Endothelial cell of umbilical vein (primary cell): ENCODE results near the gene PRPF19. TPM values are rescaled to one million over a fixed set of nuclear protein-coding genes. Genes with fewer than 3 reads are reported as not detected.

Source experiments
- BruUV-seq: library from RNA; stranded (reverse); fragments of 400-500 nt; replicated peaks from 2 replicates; lab custom pipeline; 2021; lab: Mats Ljungman, UMichigan
- CTCF ChIA-PET: fragments of 300-600, 350-600 bp; sonication (Branson Sonifier 250); formaldehyde crosslinking; loops from one replicate; lab custom pipeline; 2021; ENCODE audit warnings: antibody characterized with exemption, inconsistent platforms; lab: Charles Lee
- POLR2A ChIA-PET: fragments of 300-600, 350-600 bp; sonication (Branson Sonifier 250); formaldehyde crosslinking; loops from one replicate; lab custom pipeline; 2021; ENCODE audit warnings: antibody characterized with exemption, inconsistent platforms; lab: Charles Lee
- DNase-seq: peaks from one replicate; pipeline ENCODE4 v3.0.0-alpha.2; 2011; ENCODE audit warnings: low read depth, low spot score
- FAIRE-seq: peaks from 2 replicates; lab custom pipeline; 2011; peaks lifted over from hg19 to GRCh38; lab: Jason Lieb, UNC
- H2AFZ ChIP-seq: 2 replicates; pipeline ENCODE4 v1.6.0; 2012; ENCODE audit warnings: low read depth, low read length, control low read depth, inconsistent platforms
- H3K27ac ChIP-seq: 2 replicates; pipeline ENCODE4 v1.5.1; 2011; ENCODE audit warnings: low read depth, mild to moderate bottlenecking, control low read depth, low read length, moderate library complexity; ENCODE audit not compliant: insufficient read depth
- H3K27me3 ChIP-seq, 2 experiments: 2 replicates each; pipeline versions ENCODE4 v1.6.0 to v1.6.1; 2011; ENCODE audit warnings: low read length in 2 of 2, mixed read lengths in 1 of 2; ENCODE audit not compliant: control insufficient read depth in 2 of 2, insufficient read depth in 2 of 2
- H3K36me3 ChIP-seq, 2 experiments: 2 replicates in 1 of 2; 3 replicates in 1 of 2; pipeline ENCODE4 v1.5.1; 2011; ENCODE audit warnings: low read length in 2 of 2, mild to moderate bottlenecking in 1 of 2, moderate library complexity in 1 of 2; ENCODE audit not compliant: control insufficient read depth in 2 of 2, insufficient read depth in 2 of 2; ENCODE audit errors: extremely low read depth in 1 of 2
- H3K4me1 ChIP-seq: 3 replicates; pipeline ENCODE4 v1.5.1; 2011; ENCODE audit warnings: mild to moderate bottlenecking, low read length; ENCODE audit not compliant: control insufficient read depth, insufficient read depth; ENCODE audit errors: extremely low read depth
- H3K4me2 ChIP-seq: 2 replicates; pipeline ENCODE4 v1.6.1; 2011; ENCODE audit warnings: low read length, control low read depth, mixed read lengths; ENCODE audit not compliant: insufficient read depth
- H3K4me3 ChIP-seq, 3 experiments: fragments of 200-600 bp in 1 of 3; sonication (generic), shearing (Covaris generic) in 1 of 3; replicated peaks in 1 of 3; 2 replicates each; pipeline ENCODE4 v1.5.1; 2011 to 2016; ENCODE audit warnings: control low read depth in 3 of 3, low read length in 3 of 3, mild to moderate bottlenecking in 2 of 3, inconsistent platforms in 1 of 3, low read depth in 1 of 3, moderate library complexity in 1 of 3; ENCODE audit not compliant: insufficient read depth in 1 of 3
- H3K79me2 ChIP-seq: 2 replicates; pipeline ENCODE4 v1.6.0; 2012; ENCODE audit warnings: low read length, inconsistent platforms; ENCODE audit not compliant: control insufficient read depth, insufficient read depth
- H3K9ac ChIP-seq: replicated peaks from 2 replicates; pipeline ENCODE3; 2011; ENCODE audit warnings: low read length, control low read depth; ENCODE audit not compliant: insufficient read depth; ENCODE audit errors: extremely low read depth
- H3K9me1 ChIP-seq: replicated peaks from 3 replicates; pipeline ENCODE4 v1.6.0; 2011; ENCODE audit warnings: mild to moderate bottlenecking, low read length; ENCODE audit not compliant: control insufficient read depth, insufficient read depth; ENCODE audit errors: extremely low read depth
- H3K9me3 ChIP-seq: replicated peaks from 2 replicates; pipeline ENCODE4 v1.5.1; 2012; ENCODE audit warnings: low read length, inconsistent platforms; ENCODE audit not compliant: control insufficient read depth, insufficient read depth
- H4K20me1 ChIP-seq: replicated peaks from 2 replicates; pipeline ENCODE3; 2011; ENCODE audit warnings: mild to moderate bottlenecking, low read length; ENCODE audit not compliant: control insufficient read depth, insufficient read depth; ENCODE audit errors: extremely low read depth
- EZH2 ChIP-seq: IDR thresholded peaks from 2 replicates; pipeline ENCODE4 v1.6.1; 2012; ENCODE audit warnings: borderline replicate concordance, low read depth, mild to moderate bottlenecking, moderate library complexity, low read length, inconsistent platforms; ENCODE audit not compliant: severe bottlenecking
- FOS ChIP-seq: IDR thresholded peaks from 2 replicates; pipeline ENCODE4 v1.6.1; 2011; ENCODE audit warnings: mild to moderate bottlenecking, low read length, moderate library complexity, borderline replicate concordance; ENCODE audit not compliant: insufficient read depth
- GATA2 ChIP-seq: IDR thresholded peaks from 2 replicates; pipeline ENCODE4 v1.7.0; 2011; ENCODE audit warnings: low read depth, mild to moderate bottlenecking, moderate library complexity, mixed read lengths, low read length; ENCODE audit not compliant: insufficient read length, insufficient read depth
- JUN ChIP-seq: IDR thresholded peaks from 2 replicates; pipeline ENCODE4 v1.6.1; 2011; ENCODE audit warnings: borderline replicate concordance, low read depth; ENCODE audit not compliant: insufficient read length, insufficient read depth
- MAX ChIP-seq: IDR thresholded peaks from 2 replicates; pipeline ENCODE4 v1.6.1; 2011; ENCODE audit not compliant: insufficient read depth, insufficient read length
- MYC ChIP-seq: IDR thresholded peaks from one replicate; pipeline ENCODE4 v1.6.1; 2011; ENCODE audit warnings: mild to moderate bottlenecking, low read depth, low read length
- POLR2A ChIP-seq: IDR thresholded peaks from 2 replicates; pipeline ENCODE4 v1.6.1; 2012; ENCODE audit warnings: low read depth, mild to moderate bottlenecking, control low read depth, low read length
- POLR2AphosphoS5 ChIP-seq: IDR thresholded peaks from 2 replicates; pipeline ENCODE4 v1.6.1; 2012; ENCODE audit warnings: low read depth, mild to moderate bottlenecking, control low read depth, low read length, moderate library complexity; ENCODE audit not compliant: insufficient read depth
- dilution Hi-C: fragments of 300-500 bp; cut with MboI; formaldehyde crosslinking; loops from one replicate; pipeline ENCODE4 v1.15.0; 2019; ENCODE audit warnings: low sequenced_read_pairs; ENCODE audit not compliant: extremely low pct_ligation_motif_present
- intact Hi-C: fragments of 100-400 bp; cut with micrococcal nuclease; formaldehyde crosslinking; loops from one replicate; pipeline ENCODE4 v1.10.0; 2022
- polyA plus RNA-seq, 4 experiments: library from polyadenylated mRNA; depleted of rRNA in 3 of 4; stranded (reverse) in 3 of 4; unstranded in 1 of 4; fragments of >200 nt; gene quantifications; 2 replicates each; pipeline versions ENCODE4 v1.2.1 to v1.2.3, GENCODE V29; 2011 to 2012; ENCODE audit warnings: missing spikeins in 1 of 4
- total RNA-seq: library from RNA; stranded (reverse); gene quantifications from 2 replicates; pipeline ENCODE4 v1.2.3, GENCODE V29; 2021
- TF ChIP-seq, protein P1 (sequence below), 2 donors: IDR thresholded peaks; 1 replicate in 1 of 2; 2 replicates in 1 of 2; pipeline ENCODE4 v1.5.1; 2011; ENCODE audit warnings: low read length in 2 of 2, mild to moderate bottlenecking in 2 of 2, moderate library complexity in 2 of 2, control low read depth in 1 of 2, inconsistent platforms in 1 of 2, low read depth in 1 of 2; ENCODE audit not compliant: insufficient read depth in 1 of 2; ENCODE audit errors: extremely low read depth in 1 of 2

The PRPF19 gene
- total and polyA plus RNA-seq, 2 donors (not counting 3 experiments of a cell fraction or from before 2014, with no cell fraction given), result 97.1 to 126 TPM

DNA sequence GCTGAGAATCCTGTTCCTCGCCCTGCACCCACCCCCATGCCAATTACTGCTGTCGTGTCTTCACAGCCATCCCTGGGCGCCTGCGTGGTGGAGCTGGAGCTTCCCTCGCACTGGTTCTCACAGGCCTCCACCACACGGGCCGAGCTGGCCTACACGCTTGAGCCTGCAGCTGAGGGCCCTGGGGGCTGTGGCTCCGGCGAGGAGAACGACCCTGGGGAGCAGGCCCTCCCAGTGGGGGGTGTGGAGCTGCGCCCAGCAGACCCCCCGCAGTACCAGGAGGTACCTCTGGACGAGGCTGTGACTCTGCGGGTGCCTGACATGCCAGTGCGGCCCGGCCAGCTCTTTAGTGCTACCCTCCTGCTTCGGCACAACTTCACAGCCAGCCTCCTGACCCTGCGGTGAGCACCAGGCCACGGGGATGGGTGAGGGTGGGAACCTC is 22.2 kb upstream of the PRPF19 start:
- POLR2A ChIA-PET, result interaction anchor here (0.5 kb wide), 1 partner anchor 231 kb away, joined by 6 read pairs; no protein-coding TSS in a partner anchor
- Histone ChIP-seq H3K27me3 (no peaks in the 10 kb centered on the region), H2AFZ (no peak overlapping the region), H3K4me1 (peaks cover 10% of the 10 kb centered on the region), H3K9me3 (no peaks in the 10 kb centered on the region), H3K4me3 (no peak overlapping the region), H3K4me2 (no peak overlapping the region), H3K36me3 (peaks cover 3 to 36% of the 10 kb centered on the region in 2 experiments), H3K9me1 (no peaks in the 10 kb centered on the region), H3K9ac (no peak overlapping the region), H3K27ac (no peak overlapping the region), H3K79me2 (no peaks in the 10 kb centered on the region), H4K20me1 (no peaks in the 10 kb centered on the region)
- no peak for FAIRE-seq
- intact Hi-C loops (no loop called here), dilution Hi-C loops (no loop called here)
- no peak for TF ChIP-seq JUN
- TF ChIP-seq MYC, result no peak
- TF ChIP-seq GATA2, result no peak
- TF ChIP-seq EZH2, result no peak
- no peak for TF ChIP-seq MAX
- no peak for TF ChIP-seq POLR2AphosphoS5
- no peak for TF ChIP-seq POLR2A
- BruUV-seq, result no TSS peak
- DNase-seq, result no peak
- CTCF ChIA-PET, result interaction anchor here (0.9 to 1.6 kb wide), 3 partner anchors 12 to 29 kb away, joined by 3 to 7 read pairs (median 4); no protein-coding TSS in a partner anchor

GRCh38 chr11:60927600-60927999 is 21.2 kb upstream of the PRPF19 start:
- no peak overlapping the region for H3K9ac ChIP-seq
- H2AFZ ChIP-seq, result no peak overlapping the region
- peaks cover 3 to 34% of the 10 kb centered on the region in 2 experiments for H3K36me3 ChIP-seq
- H3K27me3 ChIP-seq, result no peaks in the 10 kb centered on the region
- no peaks in the 10 kb centered on the region for H3K9me3 ChIP-seq
- no peaks in the 10 kb centered on the region for H3K79me2 ChIP-seq
- DNase-seq (no peak), FAIRE-seq (no peak)
- intact Hi-C loops (no loop called here), dilution Hi-C loops (no loop called here)
- BruUV-seq, result no TSS peak
- POLR2A ChIA-PET, result no interaction called here
- no peak overlapping the region for H3K4me3 ChIP-seq
- TF ChIP-seq FOS (no peak), GATA2 (no peak), MYC (no peak), MAX (no peak), JUN (no peak), EZH2 (no peak), POLR2AphosphoS5 (no peak), POLR2A (no peak)
- TF ChIP-seq, protein P1, sequence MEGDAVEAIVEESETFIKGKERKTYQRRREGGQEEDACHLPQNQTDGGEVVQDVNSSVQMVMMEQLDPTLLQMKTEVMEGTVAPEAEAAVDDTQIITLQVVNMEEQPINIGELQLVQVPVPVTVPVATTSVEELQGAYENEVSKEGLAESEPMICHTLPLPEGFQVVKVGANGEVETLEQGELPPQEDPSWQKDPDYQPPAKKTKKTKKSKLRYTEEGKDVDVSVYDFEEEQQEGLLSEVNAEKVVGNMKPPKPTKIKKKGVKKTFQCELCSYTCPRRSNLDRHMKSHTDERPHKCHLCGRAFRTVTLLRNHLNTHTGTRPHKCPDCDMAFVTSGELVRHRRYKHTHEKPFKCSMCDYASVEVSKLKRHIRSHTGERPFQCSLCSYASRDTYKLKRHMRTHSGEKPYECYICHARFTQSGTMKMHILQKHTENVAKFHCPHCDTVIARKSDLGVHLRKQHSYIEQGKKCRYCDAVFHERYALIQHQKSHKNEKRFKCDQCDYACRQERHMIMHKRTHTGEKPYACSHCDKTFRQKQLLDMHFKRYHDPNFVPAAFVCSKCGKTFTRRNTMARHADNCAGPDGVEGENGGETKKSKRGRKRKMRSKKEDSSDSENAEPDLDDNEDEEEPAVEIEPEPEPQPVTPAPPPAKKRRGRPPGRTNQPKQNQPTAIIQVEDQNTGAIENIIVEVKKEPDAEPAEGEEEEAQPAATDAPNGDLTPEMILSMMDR (IDR thresholded peaks at IDR 0.05; ENCODE audit: extremely low read depth in 1 of 2, insufficient read depth in 1 of 2, low read depth in 1 of 2, low read length in 2 of 2), result no peak
- H3K4me2 ChIP-seq, result no peak overlapping the region
- no peaks in the 10 kb centered on the region for H3K9me1 ChIP-seq
- peaks cover 10% of the 10 kb centered on the region for H3K4me1 ChIP-seq
- no peaks in the 10 kb centered on the region for H4K20me1 ChIP-seq
- CTCF ChIA-PET, result interaction anchor here (0.9 to 1.0 kb wide), 2 partner anchors 13 to 40 kb away, joined by 3 to 4 read pairs; no protein-coding TSS in a partner anchor
- H3K27ac ChIP-seq, result no peak overlapping the region
